HG03442 (cell line): ENCODE results near the gene CHST9.
"Not testable (repeated sequence)": the region's sequence is repeated elsewhere in the genome, so short reads cannot be mapped to it uniquely, and the experiment has no call there.

Experiments
- ATAC-seq: cut with Tn5 transposase; IDR thresholded peaks from one replicate; pipeline ENCODE4 v1.9.1; 2021; ENCODE audit warnings: mild to moderate bottlenecking, moderate library complexity; ENCODE audit not compliant: unreplicated experiment

The CHST9 gene, protein sequence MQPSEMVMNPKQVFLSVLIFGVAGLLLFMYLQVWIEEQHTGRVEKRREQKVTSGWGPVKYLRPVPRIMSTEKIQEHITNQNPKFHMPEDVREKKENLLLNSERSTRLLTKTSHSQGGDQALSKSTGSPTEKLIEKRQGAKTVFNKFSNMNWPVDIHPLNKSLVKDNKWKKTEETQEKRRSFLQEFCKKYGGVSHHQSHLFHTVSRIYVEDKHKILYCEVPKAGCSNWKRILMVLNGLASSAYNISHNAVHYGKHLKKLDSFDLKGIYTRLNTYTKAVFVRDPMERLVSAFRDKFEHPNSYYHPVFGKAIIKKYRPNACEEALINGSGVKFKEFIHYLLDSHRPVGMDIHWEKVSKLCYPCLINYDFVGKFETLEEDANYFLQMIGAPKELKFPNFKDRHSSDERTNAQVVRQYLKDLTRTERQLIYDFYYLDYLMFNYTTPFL

DNA sequence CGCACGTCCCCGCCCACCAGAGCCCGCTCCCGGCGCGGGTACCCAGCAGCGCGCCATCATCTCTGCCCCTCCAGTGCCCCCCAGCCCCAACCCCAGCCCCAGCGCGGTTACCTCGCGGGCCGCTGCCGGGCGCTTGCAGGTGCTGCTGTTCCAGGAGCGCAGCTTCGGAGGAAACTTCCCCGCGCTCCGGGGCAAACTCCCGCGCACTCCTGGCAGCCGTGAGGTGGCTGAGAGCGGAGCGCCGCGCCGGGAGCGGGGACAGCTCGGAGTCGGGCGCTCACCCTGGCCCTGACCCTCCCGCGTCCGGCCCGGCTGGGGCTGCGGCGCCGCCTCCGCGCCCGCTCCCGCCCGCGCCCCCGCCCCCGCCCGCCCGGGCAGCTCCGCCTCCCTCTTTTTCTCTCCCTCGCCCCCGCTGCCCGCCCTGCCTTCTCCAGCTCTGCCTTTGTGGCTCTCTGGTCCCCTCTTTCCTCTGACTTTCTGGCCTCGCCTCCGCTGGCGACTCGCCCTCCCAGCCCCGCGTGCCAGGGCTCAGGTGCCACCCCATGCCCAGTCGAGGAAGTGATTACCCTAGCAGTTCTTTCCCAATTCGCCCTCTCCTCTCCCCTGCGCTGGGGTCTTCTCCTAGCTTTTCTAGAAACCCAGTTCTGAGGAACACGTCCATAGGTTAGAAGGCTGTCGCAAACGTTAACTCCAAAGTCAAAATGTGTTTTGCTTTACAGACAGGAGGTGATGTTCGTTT, at the start of gene CHST9:
Gene CHST9 (minus strand): TSS at position 284 of the 739 bp plus-strand sequence. CDS start 42,499 bp downstream, outside the sequence.
- ATAC-seq = no peak

DNA sequence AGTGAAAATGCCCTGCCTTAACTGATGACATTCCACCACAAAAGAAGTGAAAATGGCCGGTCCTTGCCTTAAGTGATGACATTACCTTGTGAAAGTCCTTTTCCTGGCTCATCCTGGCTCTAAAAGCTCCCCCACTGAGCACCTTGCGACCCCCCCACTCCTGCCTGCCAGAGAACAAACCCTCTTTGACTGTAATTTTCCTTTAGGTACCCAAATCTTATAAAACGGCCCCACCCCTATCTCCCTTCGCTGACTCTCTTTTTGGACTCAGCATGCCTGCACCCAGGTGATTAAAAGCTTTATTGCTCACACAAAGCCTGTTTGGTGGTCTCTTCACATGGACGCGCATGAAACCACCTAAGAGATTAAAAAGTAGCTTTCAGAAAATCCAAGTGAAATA, 47.2 kb upstream of the CHST9 start:
- not testable (repeated sequence) for ATAC-seq

DNA sequence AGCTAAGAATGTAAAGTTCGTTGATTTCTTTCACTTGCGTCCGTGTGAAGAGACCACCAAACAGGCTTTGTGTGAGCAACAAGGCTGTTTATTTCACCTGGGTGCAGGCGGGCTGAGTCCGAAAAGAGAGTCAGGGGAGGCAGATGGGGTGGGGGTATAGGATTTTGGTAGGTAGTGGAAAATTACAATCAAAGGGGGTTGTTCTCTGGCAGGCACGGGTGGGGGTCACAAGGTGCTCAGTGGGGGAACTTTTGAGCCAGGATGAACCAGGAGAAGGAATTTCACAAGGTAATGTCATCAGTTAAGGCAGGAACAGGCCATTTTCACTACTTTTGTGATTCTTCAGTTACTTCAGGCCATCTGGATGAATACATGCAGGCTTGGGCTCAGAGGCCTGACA, 46.6 kb upstream of the CHST9 start:
- ATAC-seq = not testable (repeated sequence)

- not testable (repeated sequence) for ATAC-seq
Measured at GRCh38 chr18:27231221-27231620, 46.1 kb upstream of the CHST9 start.

DNA sequence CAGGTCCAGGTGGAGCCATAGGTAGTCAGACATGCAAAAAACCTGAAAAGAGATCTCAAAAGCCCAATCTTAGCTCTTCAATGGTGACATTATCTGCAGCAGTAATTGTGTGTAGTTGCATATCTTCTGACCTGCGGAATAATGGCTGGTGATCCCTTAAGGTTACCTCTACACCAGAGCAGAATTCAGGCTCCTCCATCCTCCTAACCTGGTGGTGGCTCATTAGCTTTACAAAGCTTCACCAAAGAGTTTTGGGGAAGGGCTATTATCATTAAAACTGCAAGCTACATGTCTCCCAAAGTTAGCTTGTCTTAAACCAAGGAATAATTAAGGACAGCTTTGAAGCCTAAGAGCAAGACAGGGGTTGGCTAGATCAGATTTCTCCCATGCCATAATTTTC, 42.6 kb upstream of the CHST9 start:
- no peak for ATAC-seq

DNA sequence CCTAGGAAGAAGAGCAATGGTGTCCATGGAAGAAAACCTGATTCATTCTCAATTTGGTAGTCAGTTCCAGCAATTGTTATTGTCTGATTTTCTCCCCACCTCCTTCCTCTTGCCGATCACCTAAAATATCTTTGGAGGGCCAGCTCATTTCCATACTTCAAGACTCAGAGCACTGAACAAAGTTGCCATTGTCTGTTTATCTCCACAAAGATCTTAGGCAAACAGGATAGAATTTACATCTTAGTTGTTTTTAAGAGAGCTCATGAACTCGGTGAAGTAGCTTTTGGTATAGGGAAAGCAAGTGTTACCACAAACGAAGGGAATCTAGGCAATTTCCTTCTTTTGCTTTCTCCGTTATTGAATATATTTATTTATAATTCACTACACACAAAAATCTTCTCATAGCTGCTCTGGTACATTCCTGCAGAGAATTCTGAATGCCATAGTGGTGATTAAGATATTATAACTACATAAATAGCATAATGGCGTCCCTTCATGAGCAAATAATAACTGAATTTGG, 41.5 kb upstream of the CHST9 start:
- no peak for ATAC-seq

GRCh38 chr18:27225947-27226481, 40.9 kb upstream of the CHST9 start:
- no peak for ATAC-seq

- no peak for ATAC-seq
Measured at GRCh38 chr18:27223526-27224291, 38.6 kb upstream of the CHST9 start.

DNA sequence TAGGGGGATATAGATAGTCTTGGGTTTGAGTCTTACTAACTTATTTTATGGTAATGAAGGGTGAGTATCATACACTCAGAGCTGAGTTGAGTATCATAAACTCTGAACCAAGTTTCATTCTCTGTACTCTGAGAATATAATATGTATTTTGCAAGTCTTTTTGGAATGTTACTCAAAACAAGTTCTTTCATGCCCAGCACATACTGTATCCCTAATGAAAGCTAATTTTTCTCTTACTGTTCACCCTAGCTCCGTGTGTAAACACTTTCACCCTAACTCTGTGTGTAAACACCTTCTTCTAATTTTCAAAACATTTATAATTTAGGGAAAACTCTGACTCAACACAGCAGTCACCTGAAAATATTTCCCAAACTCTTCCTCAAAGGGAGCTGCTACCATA, 29.7 kb upstream of the CHST9 start:
- ATAC-seq = no peak

DNA sequence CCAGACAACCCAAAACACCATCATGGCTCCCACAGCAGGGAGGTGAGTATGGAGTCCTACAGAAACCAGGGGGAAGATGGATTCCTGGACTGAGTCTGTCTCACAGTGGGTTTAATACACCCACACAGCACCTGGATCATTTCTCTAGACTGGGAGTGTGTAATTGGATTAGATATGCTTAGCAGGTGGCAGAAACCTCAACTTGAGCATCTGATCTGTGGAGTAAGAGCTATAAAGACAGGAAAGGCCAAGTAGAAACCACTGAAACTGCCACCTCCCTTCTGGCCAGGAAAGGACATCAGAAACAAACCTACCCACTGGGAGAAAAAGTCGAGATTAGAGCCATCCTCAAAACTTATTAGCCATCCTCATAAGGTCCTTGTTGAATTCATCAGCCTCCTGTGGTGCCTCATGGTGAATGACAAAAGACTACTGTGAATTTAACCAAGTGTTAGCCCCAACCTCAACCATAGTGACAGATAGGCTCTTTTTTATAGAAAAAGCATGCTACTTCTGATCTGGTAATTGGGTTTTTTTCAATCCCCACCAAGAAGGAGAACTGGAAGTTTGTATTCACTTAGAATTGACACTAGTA, 28.1 kb upstream of the CHST9 start:
- ATAC-seq = no peak

GRCh38 chr18:27211569-27211968, 26.5 kb upstream of the CHST9 start:
- no peak for ATAC-seq

DNA sequence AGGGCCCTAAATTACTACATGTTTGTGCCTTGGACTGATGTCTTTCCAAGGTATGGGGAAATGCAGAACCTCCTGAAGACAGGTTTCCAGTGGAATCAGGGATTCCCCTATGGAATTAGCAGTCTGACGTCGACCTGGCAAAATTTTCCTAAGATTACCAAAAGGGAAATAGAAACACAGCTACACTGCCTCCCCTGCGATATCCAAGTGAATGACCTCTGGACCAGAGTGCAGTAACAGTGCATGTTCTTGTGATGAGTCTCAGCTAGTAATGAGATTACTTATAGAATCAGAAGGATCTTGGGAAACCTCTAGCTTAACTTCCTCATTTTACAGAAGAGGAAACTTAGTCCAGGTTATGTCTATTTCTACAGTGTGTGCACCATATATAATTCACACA, 21.3 kb upstream of the CHST9 start:
- ATAC-seq = no peak

DNA sequence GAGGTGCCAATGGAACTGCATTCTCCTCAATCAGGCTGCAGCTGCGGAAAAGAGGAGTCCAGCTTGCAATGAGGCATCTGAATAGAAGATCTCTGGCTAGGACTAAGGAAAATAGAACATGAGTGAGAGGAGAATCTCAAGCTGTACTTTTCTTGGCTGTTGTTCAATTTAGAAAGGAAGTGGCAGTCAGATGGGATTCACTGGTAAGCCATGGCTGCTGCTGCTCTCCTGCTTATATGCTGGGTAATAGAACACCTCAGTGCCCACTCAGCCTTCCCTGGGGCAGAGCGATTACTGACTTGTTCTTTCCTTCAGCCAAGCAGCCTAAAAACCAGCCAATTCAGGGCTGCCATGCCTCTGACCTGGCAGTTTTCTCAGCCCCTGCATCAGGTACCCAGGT, 17.6 kb upstream of the CHST9 start:
- no peak for ATAC-seq

DNA sequence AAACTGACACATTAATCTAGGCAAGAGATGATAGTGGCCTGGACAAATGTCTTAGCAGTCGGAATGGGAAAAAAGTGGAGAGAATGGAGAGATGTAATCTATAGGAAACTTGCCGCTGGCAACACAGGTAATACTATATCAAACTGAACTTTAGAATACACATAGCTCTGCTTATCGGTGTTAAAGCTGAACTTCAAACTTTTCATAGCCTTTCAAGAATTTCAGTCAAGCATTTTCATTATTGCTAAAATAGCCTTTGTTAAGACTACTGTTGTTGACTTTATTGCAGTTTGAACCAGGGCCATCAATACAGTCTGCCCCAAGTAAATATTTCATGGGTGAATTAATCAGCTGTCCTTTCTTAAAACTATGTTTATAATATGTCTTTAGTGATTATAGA, 12.9 kb upstream of the CHST9 start:
- no peak for ATAC-seq

- ATAC-seq = no peak
Measured at GRCh38 chr18:27188309-27188708, 3.2 kb upstream of the CHST9 start.

DNA sequence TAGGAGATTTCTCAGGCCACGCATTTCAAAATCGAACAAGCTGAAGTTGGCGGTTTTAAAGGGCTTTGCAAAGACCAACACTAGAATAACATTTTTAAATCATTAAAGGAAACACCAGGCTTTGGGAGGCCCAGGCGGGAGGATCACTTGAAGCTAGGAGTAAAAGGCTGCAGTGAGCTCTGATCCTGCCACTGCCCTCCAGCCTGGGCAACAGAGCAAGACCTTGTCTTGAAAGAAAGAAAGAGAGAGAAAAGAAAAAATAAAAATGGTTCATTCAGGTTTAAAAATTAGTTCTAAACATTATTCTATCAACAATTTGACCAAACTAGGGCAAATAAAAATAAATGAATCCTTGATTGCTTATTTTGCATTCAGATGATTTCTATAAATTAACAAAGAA, 789 bp upstream of the CHST9 start:
- ATAC-seq = no peak

- ATAC-seq = no peak
Measured at GRCh38 chr18:27184115-27185024, 738 bp downstream of the CHST9 start.

DNA sequence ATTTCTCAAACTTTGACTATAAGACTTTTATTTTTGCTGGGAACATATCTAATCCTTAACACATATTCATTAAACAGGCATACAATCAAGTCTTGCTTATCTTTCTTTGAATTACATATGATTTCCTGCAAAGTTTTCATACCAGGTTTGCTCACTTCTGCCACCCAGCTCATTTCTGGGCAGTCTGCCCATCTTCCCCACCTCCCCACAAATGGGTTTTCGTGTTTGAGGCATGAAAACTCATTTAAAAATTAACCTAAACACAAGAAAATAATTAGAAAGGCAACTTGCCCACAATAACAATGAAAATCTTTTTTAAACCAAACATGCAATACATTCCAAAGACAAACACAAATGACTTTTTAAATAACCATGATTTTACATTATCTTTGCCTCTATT, 3.4 kb downstream of the CHST9 start:
- no peak for ATAC-seq

DNA sequence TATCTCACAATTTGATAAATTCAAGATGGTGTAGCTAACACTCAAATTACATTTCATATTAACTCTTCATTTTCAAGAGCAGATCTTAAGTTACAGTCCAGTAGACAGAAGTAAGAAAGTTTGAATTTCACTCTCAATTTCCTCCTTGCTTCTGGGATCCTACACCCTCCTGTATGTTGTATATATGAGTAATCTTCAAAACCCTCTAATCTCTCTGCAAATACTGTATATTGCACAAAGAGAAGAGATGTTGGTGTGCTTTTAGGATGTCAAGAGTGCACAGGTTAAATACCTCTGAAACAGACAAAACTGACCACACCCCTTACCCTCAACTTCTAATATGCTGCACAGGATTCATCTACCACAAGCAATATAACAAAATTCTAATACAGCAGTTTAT, 6.7 kb downstream of the CHST9 start:
- ATAC-seq = no peak

DNA sequence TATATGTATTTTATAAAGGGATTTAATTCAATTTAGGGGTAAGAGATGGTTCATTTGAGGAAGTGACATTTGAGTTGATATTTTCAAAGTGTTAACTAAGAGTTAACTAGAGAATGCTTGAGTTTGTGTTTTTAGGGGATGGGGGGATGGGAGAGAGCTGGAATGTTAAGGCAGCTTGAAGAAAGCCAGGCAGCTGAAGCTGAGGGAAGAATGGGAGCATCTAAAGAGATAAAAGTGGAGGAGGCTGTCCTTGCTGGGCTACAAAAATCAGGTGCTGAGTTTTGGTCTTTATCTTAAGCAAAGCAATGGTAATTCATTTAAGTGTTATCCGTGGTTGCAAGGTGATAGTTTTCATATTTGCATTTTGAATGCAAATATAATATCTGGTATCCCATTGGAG, 9.2 kb downstream of the CHST9 start:
- ATAC-seq = no peak
